ENCODE data around the gene STK36.

GRCh38 chr2:218719457-218719856 is 47.6 kb downstream of the STK36 start:
- TF ChIP-seq GABPA (IDR thresholded peaks at IDR 0.05; ENCODE audit: low read depth), result no peak
- TF ChIP-seq ZBED1 (IDR thresholded peaks at IDR 0.05; ENCODE audit: borderline replicate concordance), result no peak
- TF ChIP-seq NFIC (IDR thresholded peaks at IDR 0.05; ENCODE audit: low read depth, low read length), result no peak
- TF ChIP-seq POLR2A (IDR thresholded peaks at IDR 0.05; ENCODE audit: low read depth, low read length), result no peak
